Hematopoietic multipotent progenitor cell treated with erythropoietin and hydrocortisone succinate and interleukin-3 and kit ligand, for 6 days (in vitro differentiated cells): ENCODE measurements around the gene PHACTR1.
A peak's percentile ranks its signal among the peaks of the same experiment; 100 is the strongest.

ENCODE experiments used
- DNase-seq: peaks from one replicate; pipeline ENCODE4 v3.0.0-alpha.2; 2015

Gene PHACTR1

GRCh38 chr6:12851123-12851695 is 134.6 kb downstream of the PHACTR1 start:
- no peak for DNase-seq

GRCh38 chr6:12861603-12862002 is 145.0 kb downstream of the PHACTR1 start:
- no peak for DNase-seq

- no peak for DNase-seq
These were observed 148.6 kb downstream of the PHACTR1 start for GRCh38 chr6:12865117-12865516.

GRCh38 chr6:12865671-12866181 is 149.2 kb downstream of the PHACTR1 start:
- no peak for DNase-seq

- DNase-seq: no peak
These were observed 150.0 kb downstream of the PHACTR1 start for GRCh38 chr6:12866422-12867029.

- no peak for DNase-seq
These were observed 153.4 kb downstream of the PHACTR1 start for GRCh38 chr6:12869816-12870432.

GRCh38 chr6:12873691-12874090 is 157.1 kb downstream of the PHACTR1 start:
- no peak for DNase-seq

GRCh38 chr6:12875051-12875450 is 158.5 kb downstream of the PHACTR1 start:
- no peak for DNase-seq

GRCh38 chr6:12878741-12879140 is 162.2 kb downstream of the PHACTR1 start:
- DNase-seq: no peak

- DNase-seq: no peak
These were observed 166.3 kb downstream of the PHACTR1 start for GRCh38 chr6:12882761-12883290.

- DNase-seq: no peak
These were observed 168.4 kb downstream of the PHACTR1 start for GRCh38 chr6:12884983-12885382.

- no peak for DNase-seq
These were observed 170.6 kb downstream of the PHACTR1 start for GRCh38 chr6:12886961-12887775.

GRCh38 chr6:12890171-12890790 is 173.7 kb downstream of the PHACTR1 start:
- DNase-seq: peak; percentile 41

- no peak for DNase-seq
These were observed 175.0 kb downstream of the PHACTR1 start for GRCh38 chr6:12891595-12891994.

GRCh38 chr6:12892151-12892550 is 175.6 kb downstream of the PHACTR1 start:
- DNase-seq: no peak

GRCh38 chr6:12893036-12893435 is 176.5 kb downstream of the PHACTR1 start:
- DNase-seq: no peak

- DNase-seq: no peak
These were observed 179.2 kb downstream of the PHACTR1 start for GRCh38 chr6:12895721-12896120.

GRCh38 chr6:12896208-12896733 is 179.7 kb downstream of the PHACTR1 start:
- DNase-seq: no peak

- DNase-seq: no peak
These were observed 182.0 kb downstream of the PHACTR1 start for GRCh38 chr6:12898603-12899002.

- DNase-seq: no peak
These were observed 182.7 kb downstream of the PHACTR1 start for GRCh38 chr6:12899046-12899833.

- no peak for DNase-seq
These were observed 186.7 kb downstream of the PHACTR1 start for GRCh38 chr6:12903246-12903645.

GRCh38 chr6:12909833-12910232 is 193.3 kb downstream of the PHACTR1 start:
- DNase-seq: no peak
